ENCODE results near the gene NAA60.
A peak's percentile ranks its signal among the peaks of the same experiment; 100 is the strongest.

Gene NAA60

GRCh38 chr16:3443108-3444031, at the start of gene NAA60, which contains the start of gene ZNF597:
Gene NAA60 (plus strand): TSS chr16:3443680. CDS start chr16:3476228, 32,548 bp downstream.
Gene ZNF597 (minus strand): TSS chr16:3443504. CDS start chr16:3443153, 351 bp downstream.
- DNase-seq, result peak; percentile 66

- no peak for DNase-seq
These were observed 43.1 kb upstream of the NAA60 start for GRCh38 chr16:3400446-3400778.

GRCh38 chr16:3400779-3401688, 42.4 kb upstream of the NAA60 start, which contains the start of the genes ZNF174 and ZSCAN32:
Gene ZNF174 (plus strand): TSS chr16:3401215. CDS start chr16:3402005, 790 bp downstream.
Gene ZSCAN32 (minus strand): TSS chr16:3401004. CDS start chr16:3397557, 3,447 bp downstream.
- DNase-seq, result peak; percentile 97

- no peak for DNase-seq
These were observed 41.6 kb upstream of the NAA60 start for GRCh38 chr16:3401719-3402397.

GRCh38 chr16:3408561-3409197, 34.8 kb upstream of the NAA60 start:
- DNase-seq, result no peak

- no peak for DNase-seq
These were observed 29.6 kb upstream of the NAA60 start for GRCh38 chr16:3413730-3414379.

GRCh38 chr16:3431779-3432219, 11.7 kb upstream of the NAA60 start:
- peak; percentile 60 for DNase-seq

GRCh38 chr16:3434373-3434772, 9.1 kb upstream of the NAA60 start:
- DNase-seq, result no peak

- no peak for DNase-seq
These were observed 3.8 kb upstream of the NAA60 start for GRCh38 chr16:3439637-3440036.

GRCh38 chr16:3444032-3444388, 530 bp downstream of the NAA60 start:
- no peak for DNase-seq

- DNase-seq, result no peak
These were observed 10.6 kb downstream of the NAA60 start for GRCh38 chr16:3454093-3454492.

GRCh38 chr16:3454631-3455147, 11.2 kb downstream of the NAA60 start:
- no peak for DNase-seq

GRCh38 chr16:3457434-3458252, 14.2 kb downstream of the NAA60 start:
- peak; percentile 90 for DNase-seq

GRCh38 chr16:3458278-3458851, 14.9 kb downstream of the NAA60 start:
- DNase-seq, result no peak

GRCh38 chr16:3458852-3459361, 15.4 kb downstream of the NAA60 start:
- DNase-seq, result no peak

- no peak for DNase-seq
These were observed 16.1 kb downstream of the NAA60 start for GRCh38 chr16:3459401-3460090.

GRCh38 chr16:3460121-3460520, 16.6 kb downstream of the NAA60 start:
- no peak for DNase-seq

GRCh38 chr16:3460585-3460984, 17.1 kb downstream of the NAA60 start:
- no peak for DNase-seq

GRCh38 chr16:3461151-3461550, 17.7 kb downstream of the NAA60 start:
- DNase-seq, result no peak

Data from stimulated activated CD4-positive, alpha-beta T cell treated with anti-CD3 and anti-CD28 coated beads, Interleukin-12 subunit alpha, Interleukin-12 subunit beta, amount 100 ng/mL, for 4 hours (primary cell).